Psoas muscle (tissue), 8 donors: Measurements from ENCODE around the gene ZRANB2. TPM values are rescaled to one million over a fixed set of nuclear protein-coding genes. Genes with fewer than 3 reads are reported as not detected.

Experiments used
- ATAC-seq, 4 donors: fragments of 200-7000 bp; cut with Tn5 transposase; one replicate each; pipeline ENCODE4 v1.9.1; 2020; ENCODE audit warnings: moderate library complexity in 3 of 4, mild to moderate bottlenecking in 2 of 4
- DNase-seq, 2 donors: peaks; one replicate each; pipeline ENCODE4 v3.0.0-alpha.2; 2020
- H3K27ac ChIP-seq: fragments of 200-600 bp; one replicate; pipeline ENCODE4 v1.8.0; 2022
- H3K27me3 ChIP-seq, 3 donors: fragments of 200-600 bp in 1 of 3; one replicate each; pipeline versions ENCODE4 v1.6.1 to v1.8.0; 2013 to 2022; ENCODE audit warnings: low read length in 2 of 3, mild to moderate bottlenecking in 2 of 3, moderate library complexity in 1 of 3; ENCODE audit not compliant: insufficient read depth in 3 of 3
- H3K36me3 ChIP-seq, 2 donors: fragments of 200-600 bp in 1 of 2; one replicate each; pipeline versions ENCODE4 v1.6.1 to v1.8.0; 2013 to 2022; ENCODE audit warnings: low read depth in 1 of 2, mild to moderate bottlenecking in 1 of 2, moderate library complexity in 1 of 2; ENCODE audit not compliant: insufficient read depth in 1 of 2
- H3K4me1 ChIP-seq: fragments of 200-600 bp; one replicate; pipeline ENCODE4 v1.8.0; 2022
- H3K4me3 ChIP-seq: fragments of 200-600 bp; one replicate; pipeline ENCODE4 v1.8.0; 2022; ENCODE audit warnings: mild to moderate bottlenecking
- H3K9me3 ChIP-seq: fragments of 200-600 bp; one replicate; pipeline ENCODE4 v1.8.0; 2022
- WGBS, 3 donors: extraction: QIAGEN DNeasy Blood & Tissue Kit; methylation state at CpG; one replicate each; pipeline versions ENCODE4 v1.1.6 to v1.1.7; 2013; 5-methylcytosine and 5-hydroxymethylcytosine counted together
- intact Hi-C, 2 donors: fragments of 100-400 bp; cut with DNase I; formaldehyde crosslinking; loops; one replicate each; pipeline versions ENCODE4 v1.11.0 to v1.14.2; 2022
- polyA plus RNA-seq, 3 donors: library from polyadenylated mRNA; stranded (reverse); fragments of 200-250 nt; gene quantifications; one replicate each; pipeline ENCODE4 v1.2.3, GENCODE V29; 2013
- total RNA-seq, 4 donors: library from RNA; stranded (reverse); fragmentation: NEBNext Ultra II Directional in 2 of 4; extraction: Animal tissue kit (Norgen Biotek cat#: 25700) in 2 of 4; gene quantifications; one replicate each; pipeline versions ENCODE4 v1.2.1 to v1.2.4, GENCODE V29; 2021 to 2023
- TF ChIP-seq, protein P1 (sequence below): fragments of 200-600 bp; IDR thresholded peaks from one replicate; pipeline ENCODE4 v1.8.0; 2022; ENCODE audit warnings: antibody characterized with exemption
- donor health status: healthy with polysubstance abuse.
- donor health status: DM: no; HTN: no; CAD: no; lungs with moderate emphysema.
- donor health status: Bipolar disorder and iron deficiency.
- donor health status: healthy.
- donor health status: DM: yes; HTN: yes; CAD: no.
- donor health status: DM: no; HTN: no; CAD: no.
- donor health status: DM: no; HTN: no; CAD: no.
- donor health status: DM: yes; HTN: yes; CAD: no.

The ZRANB2 gene
- total and polyA plus RNA-seq, 7 donors: 28.2 to 64.5 (median 41.6) TPM

DNA sequence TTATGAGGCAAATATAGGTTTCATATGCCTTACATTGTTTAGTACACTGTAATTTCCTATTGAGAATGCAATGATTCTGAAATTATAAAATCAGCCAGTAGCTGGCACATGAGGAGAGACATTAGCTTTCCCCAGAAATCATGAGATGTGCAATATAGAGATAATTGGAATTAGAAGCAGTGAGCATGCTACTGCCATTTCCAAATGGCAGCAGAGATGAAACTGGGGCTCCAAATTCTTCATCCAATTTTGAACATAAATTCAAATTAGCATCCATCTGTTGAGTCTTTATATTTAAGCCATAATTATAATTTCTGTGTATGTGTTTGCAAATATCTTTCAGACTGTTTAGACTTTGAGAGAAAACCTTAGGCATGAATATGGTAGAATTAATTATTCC, 62.0 kb downstream of the ZRANB2 start:
- TF ChIP-seq, protein P1, sequence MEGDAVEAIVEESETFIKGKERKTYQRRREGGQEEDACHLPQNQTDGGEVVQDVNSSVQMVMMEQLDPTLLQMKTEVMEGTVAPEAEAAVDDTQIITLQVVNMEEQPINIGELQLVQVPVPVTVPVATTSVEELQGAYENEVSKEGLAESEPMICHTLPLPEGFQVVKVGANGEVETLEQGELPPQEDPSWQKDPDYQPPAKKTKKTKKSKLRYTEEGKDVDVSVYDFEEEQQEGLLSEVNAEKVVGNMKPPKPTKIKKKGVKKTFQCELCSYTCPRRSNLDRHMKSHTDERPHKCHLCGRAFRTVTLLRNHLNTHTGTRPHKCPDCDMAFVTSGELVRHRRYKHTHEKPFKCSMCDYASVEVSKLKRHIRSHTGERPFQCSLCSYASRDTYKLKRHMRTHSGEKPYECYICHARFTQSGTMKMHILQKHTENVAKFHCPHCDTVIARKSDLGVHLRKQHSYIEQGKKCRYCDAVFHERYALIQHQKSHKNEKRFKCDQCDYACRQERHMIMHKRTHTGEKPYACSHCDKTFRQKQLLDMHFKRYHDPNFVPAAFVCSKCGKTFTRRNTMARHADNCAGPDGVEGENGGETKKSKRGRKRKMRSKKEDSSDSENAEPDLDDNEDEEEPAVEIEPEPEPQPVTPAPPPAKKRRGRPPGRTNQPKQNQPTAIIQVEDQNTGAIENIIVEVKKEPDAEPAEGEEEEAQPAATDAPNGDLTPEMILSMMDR: no peak
- no peaks in the 10 kb centered on the region for H3K36me3 ChIP-seq
- no peaks in the 10 kb centered on the region for H3K27me3 ChIP-seq
- H3K9me3 ChIP-seq: no peaks in the 10 kb centered on the region
- H3K4me3 ChIP-seq: no peak overlapping the region
- intact Hi-C loops: no loop called here
- no peak overlapping the region for H3K27ac ChIP-seq
- ATAC-seq: no peak
- DNase-seq: no peak
- H3K4me1 ChIP-seq: no peaks in the 10 kb centered on the region

DNA sequence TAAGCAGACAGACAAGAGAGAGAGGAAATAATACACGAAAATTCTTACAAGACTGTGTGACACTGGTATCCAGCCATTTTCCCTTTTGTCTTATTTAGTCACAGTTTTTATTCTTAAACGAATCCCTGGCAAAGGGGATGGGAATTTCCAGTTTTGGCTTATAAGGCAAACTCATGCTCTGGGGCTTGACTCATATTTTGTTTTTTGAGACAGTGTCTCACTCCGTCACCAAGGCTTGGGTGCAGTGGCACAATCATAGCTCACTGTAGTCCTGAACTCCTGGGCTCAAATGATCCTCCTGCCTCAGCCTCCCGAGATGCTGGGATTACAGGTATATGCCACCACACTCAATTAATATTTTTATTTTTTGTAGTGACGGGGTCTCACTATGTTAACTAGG, 65.1 kb downstream of the ZRANB2 start:
- Histone ChIP-seq H3K36me3 (no peaks in the 10 kb centered on the region), H3K27me3 (no peaks in the 10 kb centered on the region), H3K4me1 (no peaks in the 10 kb centered on the region), H3K9me3 (no peaks in the 10 kb centered on the region), H3K27ac (no peak overlapping the region), H3K4me3 (no peak overlapping the region)
- TF ChIP-seq, protein P1: no peak
- ATAC-seq (no peak), DNase-seq (no peak)
- 54 to 67% (median 54%) methylated on average over 5 of the region's 5 CpGs for WGBS, 3 donors
- intact Hi-C loops: no loop called here

DNA sequence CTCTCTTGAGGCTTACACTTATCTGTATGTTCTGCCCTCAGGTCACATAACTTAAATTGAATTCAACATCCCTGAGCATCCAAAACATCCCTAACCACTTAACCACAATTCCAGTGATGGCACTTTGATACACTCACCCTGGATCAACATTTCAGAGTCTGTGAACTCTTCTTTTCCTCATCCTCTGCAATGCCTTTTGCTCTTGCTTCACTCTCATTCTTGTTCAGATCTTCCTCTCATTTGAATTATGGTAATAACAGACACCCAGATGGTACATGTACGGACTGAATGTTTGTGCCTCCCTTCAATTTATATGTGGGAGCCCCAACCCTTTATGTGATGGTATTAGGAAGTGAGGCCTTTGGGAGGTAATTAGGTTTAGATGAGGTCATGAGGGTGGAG, 66.7 kb downstream of the ZRANB2 start:
- DNase-seq: no peak
- Histone ChIP-seq H3K27ac (no peak overlapping the region), H3K36me3 (no peaks in the 10 kb centered on the region), H3K4me1 (no peaks in the 10 kb centered on the region), H3K4me3 (no peak overlapping the region), H3K9me3 (no peaks in the 10 kb centered on the region), H3K27me3 (no peaks in the 10 kb centered on the region)
- WGBS, 3 donors: 78 to 83% (median 80%) methylated on average over 1 of the region's 1 CpG
- ATAC-seq: no peak
- TF ChIP-seq, protein P1: no peak
- intact Hi-C loops: no loop called here

Other genes with a start within 250 kb of the ZRANB2 start
- under 1 TPM; 0.28 to 0.79 (median 0.48) TPM for gene PTGER3, start 33.2 kb downstream of the ZRANB2 start, total RNA-seq
- under 1 TPM; 0.24 to 0.68 (median 0.30) TPM for gene PTGER3, start 33.2 kb downstream of the ZRANB2 start, polyA plus RNA-seq